Heart right ventricle (tissue), 16 donors: Measurements from ENCODE around the gene PUM1. TPM values are rescaled to one million over a fixed set of nuclear protein-coding genes. Genes with fewer than 3 reads are reported as not detected.

ENCODE experiments used
- ATAC-seq, 8 donors: fragments of 200-7000 bp; cut with Tn5 transposase; one replicate each; pipeline ENCODE4 v1.9.1; 2020; ENCODE audit warnings: mild to moderate bottlenecking in 8 of 8, moderate library complexity in 8 of 8, moderate number of reproducible peaks in 1 of 8
- DNase-seq, 2 donors: peaks; one replicate each; pipeline ENCODE4 v3.0.0-alpha.2; 2020
- H3K27ac ChIP-seq, 10 donors: fragments of 200-600 bp; sonication (generic) in 2 of 10; one replicate each; pipeline versions ENCODE4 v1.5.0 to v1.8.0; 2020 to 2022; ENCODE audit warnings: mild to moderate bottlenecking in 3 of 10
- H3K27me3 ChIP-seq, 7 donors: fragments of 200-600 bp; one replicate each; pipeline ENCODE4 v1.8.0; 2021 to 2022; ENCODE audit warnings: mild to moderate bottlenecking in 2 of 7
- H3K36me3 ChIP-seq, 9 donors: fragments of 200-600 bp; sonication (generic) in 1 of 9; one replicate each; pipeline versions ENCODE4 v1.5.0 to v1.8.0; 2020 to 2022; ENCODE audit warnings: mild to moderate bottlenecking in 2 of 9
- H3K4me1 ChIP-seq, 9 donors: fragments of 200-600 bp; sonication (generic) in 1 of 9; one replicate each; pipeline versions ENCODE4 v1.5.0 to v1.8.0; 2020 to 2022; ENCODE audit warnings: mild to moderate bottlenecking in 4 of 9
- H3K4me3 ChIP-seq, 10 donors: fragments of 200-600 bp; sonication (generic) in 2 of 10; one replicate each; pipeline versions ENCODE4 v1.5.0 to v1.8.0; 2020 to 2022; ENCODE audit warnings: mild to moderate bottlenecking in 7 of 10, moderate library complexity in 2 of 10
- H3K9me3 ChIP-seq, 11 donors: fragments of 200-600 bp in 10 of 11; sonication (generic) in 2 of 11; one replicate each; pipeline versions ENCODE4 v1.5.0 to v1.8.0; 2013 to 2022; ENCODE audit warnings: mild to moderate bottlenecking in 2 of 11, control low read depth in 1 of 11, moderate library complexity in 1 of 11
- CTCF ChIP-seq, 9 donors: fragments of 200-600 bp; sonication (generic) in 2 of 9; IDR thresholded peaks; one replicate each; pipeline versions ENCODE4 v1.5.0 to v1.8.0; 2021 to 2022; ENCODE audit warnings: antibody characterized with exemption in 9 of 9, mild to moderate bottlenecking in 5 of 9, moderate library complexity in 1 of 9
- WGBS, 2 donors: extraction: QIAGEN DNeasy Blood & Tissue Kit; methylation state at CpG; one replicate each; pipeline ENCODE4 v1.1.7; 2013; ENCODE audit warnings: inconsistent platforms in 1 of 2; 5-methylcytosine and 5-hydroxymethylcytosine counted together
- intact Hi-C, 10 donors: fragments of 100-400 bp; cut with DNase I; formaldehyde crosslinking; loops; one replicate each; pipeline versions ENCODE4 v1.11.1 to v1.14.2; 2022
- polyA plus RNA-seq, 2 donors: library from polyadenylated mRNA; stranded (reverse); fragments of 200-250 nt; gene quantifications; one replicate each; pipeline ENCODE4 v1.2.3, GENCODE V29; 2013
- total RNA-seq, 10 donors: library from RNA; stranded (reverse); fragmentation: NEBNext Ultra II Directional in 3 of 10; extraction: Animal tissue kit (Norgen Biotek cat#: 25700) in 3 of 10; gene quantifications; one replicate each; pipeline versions ENCODE4 v1.2.1 to v1.2.4, GENCODE V29; 2021 to 2023
- donor health status: Arrhythmogenic right ventricular cardiomyopathy.
- donor health status: ischemic (EF 13 %, LVEDD 7.1; RV severe dilation, severe dysfunction).
- donor health status: healthy with polysubstance abuse.
- donor health status: DM: no; HTN: yes; CAD: no.
- donor health status: DM: no; HTN: no; CAD: no.
- donor health status: ischemic (EF 25% LVEDD 6.9; RV normal size, moderate dysfunction).
- donor health status: ischemic (EF 25% LVEDD 5.7; RV mildly dilated, moderate dysfunction).
- donor health status: healthy.
- donor health status: DM: yes; HTN: yes; CAD: no.
- donor health status: Ischemic cardiomyopathy.
- donor health status: ischemic (EF 35%, LVEDD 5.7; RV mildly dilated, moderate dysfunction).
- donor health status: nonischemic (EF 11% LVEDD 7.7; RV severe dilation, severe dysfunction).
- donor health status: DM: yes; HTN: yes; CAD: no.
- donor health status: PGD.
- donor health status: ischemic (EF 29% LVEDD 5.4; RV normal size, mild dysfunction).
- donor health status: nonischemic (EF 23%, LVEDD 6.1; RV moderate dilation, normal function).

The PUM1 gene
- total and polyA plus RNA-seq, 12 donors: 13.5 to 91.2 (median 81.0) TPM

- Histone ChIP-seq H3K36me3 (no peaks in the 10 kb centered on the region), H3K27me3 (no peaks in the 10 kb centered on the region), H3K4me1 (peaks cover 2 to 64% (median 28%) of the 10 kb centered on the region in 9 donors), H3K9me3 (no peaks in the 10 kb centered on the region), H3K27ac (no peak overlapping the region), H3K4me3 (no peak overlapping the region)
- 77 to 84% methylated on average over 14 of the region's 14 CpGs for WGBS, 2 donors
- intact Hi-C loops: no loop called here
- ATAC-seq (no peak), DNase-seq (no peak)
- no peak for TF ChIP-seq CTCF (IDR thresholded peaks at IDR 0.05)
Measured at GRCh38 chr1:30882678-30883388, 182.7 kb downstream of the PUM1 start.

Other genes with a start within 250 kb of the PUM1 start
- gene SDC3, start 157.0 kb downstream of the PUM1 start, total RNA-seq: 10 to 100 TPM; 17.9 to 57.7 (median 22.1) TPM
- gene SDC3, start 157.0 kb downstream of the PUM1 start, polyA plus RNA-seq: 10 to 100 TPM; 13.1 to 22.2 TPM
- gene NKAIN1, start 174.2 kb upstream of the PUM1 start, total RNA-seq: under 1 TPM in 3 of 10 donors, not detected in 7; 0.15 to 0.45 (median 0.28) TPM
- under 1 TPM in 1 of 2 donors, not detected in 1; 0.07 TPM for gene NKAIN1, start 174.2 kb upstream of the PUM1 start, polyA plus RNA-seq
- gene SNRNP40, start 231.1 kb upstream of the PUM1 start, total RNA-seq: 10 to 100 TPM; 15.9 to 25.3 (median 18.7) TPM
- gene SNRNP40, start 231.1 kb upstream of the PUM1 start, polyA plus RNA-seq: 10 to 100 TPM in 1 of 2 donors, 1 to 10 TPM in 1; 9.7 to 14.0 TPM
- 10 to 100 TPM in 9 of 10 donors, 1 to 10 TPM in 1; 10.0 to 16.6 (median 13.2) TPM for gene ZCCHC17, start 231.3 kb upstream of the PUM1 start, total RNA-seq
- gene ZCCHC17, start 231.3 kb upstream of the PUM1 start, polyA plus RNA-seq: 10 to 100 TPM; 15.7 to 26.6 TPM